ENCODE results near the gene ATMIN.

The ATMIN gene, protein sequence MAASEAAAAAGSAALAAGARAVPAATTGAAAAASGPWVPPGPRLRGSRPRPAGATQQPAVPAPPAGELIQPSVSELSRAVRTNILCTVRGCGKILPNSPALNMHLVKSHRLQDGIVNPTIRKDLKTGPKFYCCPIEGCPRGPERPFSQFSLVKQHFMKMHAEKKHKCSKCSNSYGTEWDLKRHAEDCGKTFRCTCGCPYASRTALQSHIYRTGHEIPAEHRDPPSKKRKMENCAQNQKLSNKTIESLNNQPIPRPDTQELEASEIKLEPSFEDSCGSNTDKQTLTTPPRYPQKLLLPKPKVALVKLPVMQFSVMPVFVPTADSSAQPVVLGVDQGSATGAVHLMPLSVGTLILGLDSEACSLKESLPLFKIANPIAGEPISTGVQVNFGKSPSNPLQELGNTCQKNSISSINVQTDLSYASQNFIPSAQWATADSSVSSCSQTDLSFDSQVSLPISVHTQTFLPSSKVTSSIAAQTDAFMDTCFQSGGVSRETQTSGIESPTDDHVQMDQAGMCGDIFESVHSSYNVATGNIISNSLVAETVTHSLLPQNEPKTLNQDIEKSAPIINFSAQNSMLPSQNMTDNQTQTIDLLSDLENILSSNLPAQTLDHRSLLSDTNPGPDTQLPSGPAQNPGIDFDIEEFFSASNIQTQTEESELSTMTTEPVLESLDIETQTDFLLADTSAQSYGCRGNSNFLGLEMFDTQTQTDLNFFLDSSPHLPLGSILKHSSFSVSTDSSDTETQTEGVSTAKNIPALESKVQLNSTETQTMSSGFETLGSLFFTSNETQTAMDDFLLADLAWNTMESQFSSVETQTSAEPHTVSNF

DNA sequence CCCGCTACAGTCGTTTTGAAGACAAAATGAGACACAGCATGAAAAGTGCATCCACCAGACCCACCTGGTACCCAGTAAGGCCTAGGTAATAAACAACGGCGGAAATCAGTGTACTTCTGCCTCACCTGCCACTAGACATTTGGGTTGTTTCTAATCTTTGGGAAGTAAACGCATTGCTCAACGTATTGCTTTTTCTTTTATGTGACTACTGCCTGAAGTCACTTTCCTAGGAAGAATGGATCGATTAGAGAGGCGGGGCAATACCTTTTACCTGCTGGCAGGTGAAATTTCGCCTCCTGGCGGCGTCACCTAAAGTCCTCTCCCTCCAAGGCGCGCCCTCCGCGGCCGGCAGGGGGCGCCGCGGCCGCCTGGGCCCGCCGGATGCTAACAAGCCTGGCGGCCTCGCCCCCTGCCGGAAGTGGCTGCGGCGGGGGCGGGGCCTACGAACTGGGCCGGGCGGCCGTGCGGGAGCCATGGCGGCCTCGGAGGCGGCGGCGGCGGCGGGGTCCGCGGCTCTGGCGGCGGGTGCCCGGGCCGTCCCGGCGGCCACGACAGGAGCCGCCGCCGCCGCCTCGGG, at the start of gene ATMIN:
Gene ATMIN (plus strand): TSS at position 445 of the 577 bp plus-strand sequence. CDS start 29 bp downstream, at position 474.
- peak; percentile 89 for DNase-seq

DNA sequence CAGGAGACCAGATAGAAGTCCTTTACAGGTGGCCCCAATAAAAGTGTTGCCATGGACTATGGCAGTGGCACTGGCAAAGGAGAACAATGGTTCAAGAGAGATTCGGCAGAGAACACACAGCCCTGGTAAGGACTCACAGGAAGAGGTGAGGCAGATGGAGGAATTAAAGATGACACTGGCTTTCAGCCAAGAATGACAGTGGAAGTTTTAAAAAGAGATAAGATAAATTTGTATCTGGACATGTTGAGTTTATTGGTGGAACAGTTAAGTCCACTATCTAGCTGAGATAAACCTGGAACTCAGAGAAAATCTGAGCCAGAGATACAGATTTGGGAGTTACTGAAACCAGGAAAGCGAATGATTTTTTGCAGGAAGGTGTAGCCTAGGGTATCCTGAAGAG, 49.1 kb upstream of the ATMIN start:
- DNase-seq: no peak

DNA sequence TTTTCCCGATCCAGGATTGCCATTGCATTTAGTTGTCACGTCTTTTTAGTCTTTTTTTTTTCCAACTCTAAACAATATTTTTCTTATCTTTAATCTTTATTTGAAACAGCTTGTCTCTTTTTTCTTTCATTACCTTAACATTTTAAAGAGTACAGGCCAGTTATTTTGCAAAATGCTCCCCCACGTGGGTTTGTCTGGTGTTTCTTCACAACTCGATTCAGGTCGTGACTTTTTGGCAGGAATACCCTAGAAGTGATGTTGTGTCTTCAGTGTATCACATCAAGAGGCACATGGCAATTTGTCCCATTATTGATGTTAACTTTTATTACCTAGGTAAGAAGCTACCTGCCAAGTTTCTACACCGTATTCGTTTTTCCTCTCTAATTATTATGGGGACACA, 46.9 kb upstream of the ATMIN start:
- DNase-seq: no peak

DNA sequence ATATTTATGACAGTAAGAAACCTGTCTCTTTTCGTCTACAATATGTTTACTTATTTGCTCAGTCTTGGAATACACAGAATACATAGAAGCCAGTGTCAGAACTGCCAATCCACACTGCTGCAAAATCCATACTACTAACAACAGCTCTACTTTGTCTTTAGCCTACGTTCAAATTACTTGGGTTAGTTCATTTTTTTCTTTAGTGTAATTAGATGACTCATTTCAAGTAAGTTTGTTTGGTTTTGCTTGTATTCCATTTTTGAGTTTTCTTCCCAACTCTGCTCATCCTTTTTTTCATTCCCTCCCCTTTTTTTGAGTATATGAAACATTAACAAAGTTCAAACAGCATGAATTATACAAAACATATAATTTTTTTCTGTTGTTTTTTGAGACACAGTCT, 45.8 kb upstream of the ATMIN start:
- no peak for DNase-seq

DNA sequence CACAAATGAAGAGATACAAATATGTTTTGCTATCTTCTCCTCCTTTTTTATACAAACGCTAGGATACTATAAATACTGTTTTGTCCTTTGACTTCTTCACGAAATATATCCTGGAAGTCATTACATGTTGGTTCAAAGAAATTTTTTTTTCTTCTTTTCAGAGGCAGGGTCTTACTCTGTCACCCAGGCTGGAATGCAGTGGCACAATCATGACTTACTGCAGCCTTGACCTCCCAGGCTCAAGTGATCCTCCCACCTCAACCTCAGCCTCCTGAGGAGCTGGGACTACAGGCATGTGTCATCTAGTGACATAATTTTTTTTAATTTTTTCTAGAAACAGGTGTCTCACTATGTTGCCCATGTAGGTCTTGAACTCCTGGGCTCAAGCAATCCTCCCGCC, 45.1 kb upstream of the ATMIN start:
- no peak for DNase-seq

DNA sequence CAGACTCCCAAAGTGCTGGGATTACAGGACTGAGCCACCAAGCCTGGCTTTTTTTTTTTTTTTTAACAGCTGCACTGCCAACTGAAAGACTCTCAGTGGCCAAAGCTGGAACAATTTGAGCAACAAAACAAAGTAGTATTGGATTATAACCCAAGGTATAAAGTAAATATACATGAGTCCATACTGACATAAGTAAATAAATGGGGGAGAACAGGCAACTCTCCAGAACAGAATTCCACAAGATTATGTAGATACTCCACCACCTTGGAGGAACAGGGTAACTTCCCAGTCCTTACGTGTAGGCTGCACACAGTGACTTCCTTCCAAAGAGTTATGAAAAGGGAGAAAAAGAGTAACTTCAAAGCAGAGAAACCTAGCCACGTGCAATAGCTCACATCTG, 44.7 kb upstream of the ATMIN start:
- DNase-seq: no peak

DNA sequence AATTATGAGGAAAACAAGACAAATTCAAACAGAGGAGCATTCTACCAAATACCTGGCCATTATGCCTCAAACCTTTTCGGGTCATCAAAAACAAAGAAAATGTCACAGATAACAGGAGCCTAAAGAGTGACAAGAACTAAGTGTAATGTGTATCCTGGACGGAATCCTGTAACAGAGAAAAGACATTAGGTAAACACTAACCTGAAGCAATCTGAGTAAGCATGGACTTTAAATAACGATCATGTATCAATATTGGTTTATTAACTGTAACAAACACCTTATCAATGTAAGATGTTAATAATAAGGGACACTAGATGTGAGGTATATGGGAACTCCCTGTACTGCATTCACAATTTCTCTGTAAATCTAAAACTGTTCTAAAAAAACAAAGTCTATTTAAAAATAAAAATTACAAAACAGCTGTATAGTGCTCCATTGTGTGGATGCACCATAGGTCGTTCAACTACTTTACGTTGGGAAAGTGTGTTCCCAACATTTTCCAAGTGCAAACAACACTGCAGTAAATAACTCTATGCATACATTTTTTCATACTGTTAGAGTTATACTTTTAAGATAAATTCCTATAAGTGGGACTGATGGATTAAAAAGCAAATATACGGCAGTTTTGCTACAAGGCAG, 43.7 kb upstream of the ATMIN start:
- no peak for DNase-seq

DNA sequence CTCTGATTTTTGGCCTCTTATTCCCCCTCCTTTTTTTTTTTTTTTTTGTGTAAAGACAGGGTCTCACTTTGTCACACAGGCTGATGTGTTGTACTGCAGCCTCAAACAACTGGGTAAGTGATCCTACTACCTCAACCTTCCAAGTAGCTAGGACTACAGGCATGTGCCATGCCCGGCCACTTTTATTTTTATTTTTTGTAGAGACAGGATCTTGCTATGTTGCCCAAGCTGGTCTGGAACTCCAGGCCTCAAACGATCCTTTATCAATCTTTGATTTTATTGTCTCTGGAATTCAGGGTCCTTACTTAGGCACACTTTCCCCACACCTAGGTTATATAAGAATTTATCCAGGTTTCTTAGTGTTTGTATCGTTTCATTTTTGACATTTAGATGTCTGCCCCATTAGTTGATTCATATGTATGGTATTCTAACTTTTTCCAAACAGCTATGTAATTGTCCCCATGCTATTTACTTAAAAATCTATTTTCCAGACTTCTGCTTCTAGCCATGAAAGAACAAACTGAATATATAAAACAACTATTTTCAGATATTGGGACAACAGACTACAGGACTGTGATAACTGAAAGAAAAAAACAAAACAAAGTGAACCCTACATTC, 42.9 kb upstream of the ATMIN start:
- DNase-seq: no peak

DNA sequence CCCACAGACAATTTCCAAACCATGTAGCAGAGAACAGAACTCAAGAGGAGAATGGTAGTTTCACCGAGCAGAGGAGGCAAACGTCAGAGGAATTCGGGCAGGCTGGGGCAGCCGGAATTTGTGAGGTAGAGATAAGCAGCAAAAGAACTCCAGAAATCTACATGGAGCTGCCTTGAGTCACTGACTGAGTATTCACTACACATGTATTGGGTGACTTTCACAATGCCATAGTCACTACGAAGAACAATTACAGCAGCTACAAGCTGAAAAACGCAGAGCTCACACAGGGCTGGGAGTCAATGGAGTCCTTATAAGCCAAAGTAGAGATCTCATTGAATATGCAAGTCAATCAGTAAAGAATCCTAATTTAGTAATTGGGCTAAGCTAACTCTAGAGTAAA, 42.3 kb upstream of the ATMIN start:
- DNase-seq: no peak

DNA sequence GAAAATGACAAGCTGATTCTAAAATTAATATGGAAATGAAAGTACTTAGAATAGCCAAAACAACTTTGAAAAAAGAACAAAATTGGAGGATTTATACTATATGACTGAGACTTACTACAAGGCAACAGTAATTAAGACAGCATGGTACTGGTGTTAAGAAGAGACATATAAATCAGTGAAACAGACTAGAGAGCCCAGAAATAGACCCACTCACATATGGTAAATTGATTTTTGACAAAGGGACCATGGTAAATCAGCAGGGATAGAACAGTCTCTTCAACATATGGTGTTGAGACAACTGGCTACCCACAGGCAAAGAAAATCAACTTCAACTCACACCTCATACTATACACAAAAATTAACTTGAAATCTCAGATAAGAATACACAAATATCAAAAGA, 41.8 kb upstream of the ATMIN start:
- no peak for DNase-seq

DNA sequence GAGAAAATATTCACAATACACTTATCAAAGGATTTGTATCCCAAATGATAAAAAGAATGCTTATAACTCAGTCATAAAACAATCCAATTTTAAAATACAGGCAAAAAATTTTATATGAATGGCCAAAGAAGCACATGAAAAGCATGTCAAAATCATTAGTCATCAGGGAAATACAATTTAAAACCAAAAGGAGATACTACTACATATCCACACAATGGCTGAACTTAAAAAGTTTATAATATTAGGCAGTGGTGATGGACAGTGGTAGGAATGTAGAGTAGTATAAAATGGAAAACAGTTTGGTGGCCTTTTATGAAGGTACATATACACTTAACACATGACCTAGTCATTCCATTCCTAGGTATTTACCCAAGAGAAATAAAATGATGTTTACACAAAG, 41.2 kb upstream of the ATMIN start:
- DNase-seq: no peak

DNA sequence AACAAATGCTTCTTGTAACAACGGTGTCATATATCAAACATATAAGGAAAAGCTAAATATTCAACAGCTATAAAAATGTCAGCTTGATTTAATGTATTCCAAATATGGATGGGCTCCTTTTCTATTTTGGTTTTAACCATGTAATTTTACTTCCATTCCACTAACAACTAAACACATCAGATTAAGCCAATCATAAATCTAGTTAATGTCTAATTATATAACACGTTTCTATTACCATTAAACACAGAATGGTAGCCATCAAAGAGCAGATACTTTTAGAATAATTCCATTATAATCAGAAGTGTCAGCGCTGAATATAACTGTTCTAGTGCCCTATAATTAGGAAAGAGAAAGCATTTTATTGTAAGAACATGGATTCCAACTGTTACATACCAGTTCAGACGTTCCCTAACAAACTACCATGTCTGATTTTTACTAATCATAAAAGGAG, 38.9 kb upstream of the ATMIN start:
- no peak for DNase-seq

DNA sequence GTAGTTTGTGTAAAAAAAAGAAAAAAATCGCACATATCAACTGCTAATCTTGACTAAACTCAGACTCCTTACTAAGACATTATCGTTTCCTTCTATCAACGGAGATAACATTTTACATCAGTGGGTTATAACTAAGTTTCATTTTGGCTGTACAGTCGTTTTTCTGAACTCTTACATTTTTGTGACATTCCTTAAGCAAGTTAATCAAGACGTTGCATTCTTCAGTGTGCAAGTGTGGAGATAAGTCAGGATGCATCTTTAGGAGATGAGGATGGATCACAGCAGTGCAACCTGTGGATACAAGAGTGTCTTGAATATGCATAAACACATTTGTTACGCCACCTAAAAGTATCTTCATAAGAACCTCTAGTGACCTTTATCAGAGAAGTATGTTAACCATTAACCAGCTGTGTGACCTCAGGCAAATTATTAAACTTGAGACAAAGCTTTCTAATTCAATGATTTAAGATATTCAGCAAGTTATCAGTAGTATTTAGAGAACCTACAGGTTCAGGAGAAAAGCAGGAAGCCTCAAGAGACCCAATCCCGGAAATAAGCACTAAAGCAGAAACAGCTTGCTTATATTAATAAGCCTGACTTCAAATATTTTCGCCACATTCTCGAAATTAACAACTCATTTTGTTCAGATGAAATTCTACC, 38.4 kb upstream of the ATMIN start:
- DNase-seq: no peak

DNA sequence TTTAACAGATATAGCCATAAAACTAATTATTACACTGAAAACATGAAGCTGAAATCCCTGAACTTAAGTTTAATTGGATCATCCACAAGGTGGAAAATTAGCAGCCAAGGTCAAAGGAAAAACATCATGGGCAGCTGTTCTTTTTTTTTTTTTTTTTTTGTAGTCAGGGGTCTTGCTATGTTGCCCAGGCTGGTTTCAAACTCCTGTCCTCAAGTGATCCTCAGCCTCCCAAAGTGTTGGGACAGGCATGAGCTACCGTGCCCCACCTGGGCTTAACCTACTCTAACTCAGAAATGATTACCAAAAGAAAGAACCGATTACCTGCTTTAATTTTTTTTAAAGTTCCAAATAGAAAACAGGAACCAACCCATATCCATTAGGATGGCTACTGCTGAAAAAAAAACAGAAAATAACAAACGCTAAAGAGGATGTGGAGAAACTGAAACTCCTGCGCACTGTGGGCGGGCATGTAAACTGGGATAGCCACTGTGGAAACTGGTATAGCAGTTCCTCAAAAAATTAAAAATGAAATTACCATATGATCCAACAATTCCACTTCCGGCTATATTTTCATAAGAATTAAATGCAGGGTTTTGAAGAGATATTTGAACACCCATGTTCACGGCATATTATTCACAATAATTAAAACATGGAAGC, 37.5 kb upstream of the ATMIN start:
- no peak for DNase-seq

DNA sequence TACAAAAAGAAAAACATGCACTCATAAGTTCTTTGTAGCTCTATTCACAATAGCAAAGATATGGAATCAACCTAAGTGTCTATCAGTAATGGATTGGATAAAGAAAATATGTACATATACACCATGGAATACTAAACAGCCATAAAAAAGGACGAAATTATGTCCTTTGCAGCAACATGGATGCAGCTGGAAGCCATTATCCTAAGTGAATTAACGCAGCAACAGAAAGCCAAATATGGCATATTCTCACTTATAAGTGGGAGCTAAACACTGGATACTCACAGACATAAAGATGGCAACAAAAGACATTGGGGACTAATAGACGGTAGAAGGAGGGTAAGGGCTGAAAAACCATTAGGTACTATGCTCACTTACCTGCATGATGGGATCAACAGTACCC, 34.8 kb upstream of the ATMIN start:
- DNase-seq: no peak

DNA sequence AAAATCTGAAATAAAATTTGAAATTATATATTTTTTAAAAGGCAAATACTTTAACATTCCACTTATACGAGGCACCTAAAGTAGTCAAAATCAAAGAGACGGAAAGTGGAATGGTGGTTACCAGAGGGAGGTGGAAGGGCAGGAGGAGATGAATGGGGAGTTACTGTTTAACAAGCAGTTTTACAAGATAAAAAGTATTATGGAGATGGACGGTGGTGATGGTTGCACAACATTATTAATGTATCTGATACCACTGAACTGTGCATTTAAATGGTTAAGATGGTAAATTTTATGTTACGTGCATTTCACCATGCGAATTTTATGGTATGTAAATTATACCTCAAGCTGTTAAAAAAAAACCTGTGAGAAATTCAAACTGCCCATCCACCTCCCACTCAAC, 34.3 kb upstream of the ATMIN start:
- no peak for DNase-seq

DNA sequence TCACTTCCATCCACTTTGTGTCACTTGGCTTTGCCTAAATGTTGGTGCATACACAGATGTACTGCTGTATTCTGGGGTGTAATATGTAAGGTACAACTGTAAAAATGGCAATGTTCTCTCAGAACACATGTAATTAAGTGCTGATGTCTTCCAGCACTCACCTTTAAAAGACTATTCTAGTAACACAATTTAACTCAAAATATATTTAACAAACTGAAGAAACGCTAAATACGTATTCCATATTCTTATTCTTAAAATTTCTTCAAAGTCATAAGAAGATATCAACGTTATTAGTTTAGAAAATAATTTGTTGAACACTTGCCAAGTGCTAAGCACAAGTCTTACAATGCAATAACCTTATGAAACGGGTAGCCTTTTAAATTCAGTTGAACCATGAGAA, 32.6 kb upstream of the ATMIN start:
- DNase-seq: no peak

DNA sequence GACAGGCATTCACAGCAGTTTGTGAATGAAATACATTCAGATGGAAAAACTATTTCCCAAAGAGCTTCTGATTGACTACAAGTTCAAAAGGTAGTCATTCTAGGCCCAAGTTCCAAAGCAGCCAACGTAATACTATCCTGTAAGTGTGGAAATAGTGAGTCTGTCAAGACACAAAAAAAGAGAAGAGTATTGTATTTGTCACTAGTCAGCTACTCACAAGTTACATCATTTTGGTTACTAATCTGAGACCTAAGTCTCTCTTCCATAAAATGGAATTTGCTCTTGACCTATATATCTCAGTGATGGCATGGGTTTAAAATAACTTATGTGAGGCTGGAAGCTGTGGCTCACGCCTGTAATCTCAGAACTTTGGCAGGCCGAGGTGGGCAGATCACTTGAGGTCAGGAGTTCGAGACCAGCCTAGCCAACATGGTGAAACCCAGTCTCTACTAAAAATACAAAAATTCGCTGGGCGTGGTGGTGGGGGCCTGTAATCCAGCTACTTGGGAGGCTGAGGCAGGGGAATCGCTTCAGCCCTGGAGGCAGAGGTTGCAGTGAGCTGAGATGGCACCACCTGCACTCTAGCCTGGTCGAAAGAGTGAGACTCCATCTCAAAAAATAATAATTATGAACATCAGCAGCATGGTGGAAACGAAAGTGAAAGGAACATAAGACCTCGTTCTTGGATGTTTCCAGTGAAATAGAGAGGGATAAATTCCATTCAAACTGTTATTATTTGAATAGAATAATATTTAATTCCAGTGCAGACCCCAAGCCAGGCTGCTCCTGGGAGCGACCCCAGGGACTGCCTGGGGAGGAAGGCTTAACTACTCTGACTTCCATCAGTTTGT, 31.8 kb upstream of the ATMIN start:
- DNase-seq: peak; percentile 39

DNA sequence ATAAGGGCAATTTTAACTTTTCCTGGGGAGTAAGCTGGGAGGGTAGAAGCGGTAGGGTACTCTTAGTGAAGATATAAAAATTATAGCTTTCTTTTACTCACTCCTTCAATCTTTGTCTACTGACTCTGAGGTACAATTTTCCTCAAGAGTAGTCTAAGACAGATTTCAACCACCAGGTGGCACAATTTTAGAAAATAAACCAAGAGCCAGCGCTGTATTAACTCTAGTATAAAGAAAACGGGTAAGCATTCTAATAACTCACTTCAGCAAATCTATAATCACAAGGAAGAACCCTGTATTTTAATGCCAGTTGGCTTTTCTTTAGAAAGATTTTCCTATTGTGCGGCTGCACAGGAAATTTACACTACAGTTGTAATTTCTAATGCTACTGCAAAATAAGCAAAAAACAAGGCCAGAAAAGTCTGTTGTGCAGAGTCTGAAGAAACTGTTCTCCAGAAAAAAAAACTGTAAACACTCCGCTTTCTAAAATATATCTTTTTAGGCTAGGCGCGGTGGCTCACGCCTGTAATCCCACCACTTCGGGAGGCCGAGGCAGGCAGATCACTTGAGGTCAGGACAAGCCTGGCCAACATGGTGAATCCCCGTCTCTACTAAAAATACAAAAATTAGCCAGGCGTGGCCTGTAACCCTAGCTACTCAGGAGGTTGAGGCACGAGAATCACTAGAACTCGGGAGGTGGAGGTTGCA, 30.8 kb upstream of the ATMIN start:
- DNase-seq: peak; percentile 12

DNA sequence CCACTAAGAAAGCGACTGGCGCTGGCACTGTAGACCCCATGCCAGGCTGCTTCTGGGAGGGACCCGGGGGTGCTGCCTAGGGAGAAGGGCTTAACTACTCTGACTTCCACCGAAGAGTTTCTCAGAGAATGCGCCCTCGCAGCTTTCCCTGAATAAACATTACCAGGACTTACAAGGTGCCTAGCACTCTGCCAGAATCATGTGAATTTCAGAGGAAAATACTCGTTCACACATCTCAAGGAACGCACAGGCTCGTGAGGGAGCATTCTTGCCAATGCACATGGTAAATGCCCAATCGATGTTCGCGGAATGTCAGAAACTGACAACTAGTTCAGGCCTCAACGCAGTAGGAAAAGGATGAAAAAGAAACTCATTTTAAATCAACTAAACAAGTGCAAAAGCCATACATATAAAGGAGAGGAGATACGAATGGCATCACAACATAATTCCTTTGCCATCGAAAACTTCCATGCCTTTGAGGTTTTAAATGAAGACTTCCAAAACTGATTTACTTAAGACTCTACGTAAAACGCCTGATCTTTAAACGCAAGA, 30.0 kb upstream of the ATMIN start:
- DNase-seq: no peak

Data from stimulated activated CD4-positive, alpha-beta T cell treated with anti-CD3 and anti-CD28 coated beads, Interleukin-15, amount 100 ng/mL, for 24 hours (primary cell).